Hematopoietic multipotent progenitor cell treated with erythropoietin and hydrocortisone succinate and interleukin-3 and kit ligand, for 15 days (in vitro differentiated cells): ENCODE data around the gene ARID5A.
"Not testable (repeated sequence)": the region's sequence is repeated elsewhere in the genome, so short reads cannot be mapped to it uniquely, and the experiment has no call there.

Source experiments
- DNase-seq: peaks from one replicate; pipeline ENCODE4 v3.0.0-alpha.2; 2015; ENCODE audit warnings: low spot score

The ARID5A gene

DNA sequence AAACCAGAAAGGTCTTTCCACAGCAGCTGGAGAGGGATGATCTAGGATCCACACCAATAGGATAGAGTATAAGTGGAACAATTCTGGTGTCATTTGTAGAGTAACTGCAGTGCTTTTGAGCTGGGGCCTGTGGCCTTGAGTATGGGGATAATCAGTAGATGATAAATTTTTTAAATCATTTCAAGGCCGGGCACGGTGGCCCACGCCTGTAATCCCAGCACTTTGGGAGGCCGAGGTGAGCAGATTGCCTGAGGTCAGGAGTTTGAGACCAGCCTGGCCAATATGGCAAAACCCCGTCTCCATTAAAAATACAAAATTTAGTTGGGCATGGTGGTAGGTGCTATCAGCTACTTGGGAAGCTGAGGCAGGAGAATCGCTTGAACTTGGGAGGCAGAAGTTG lies 20.9 kb downstream of the ARID5A start:
- not testable (repeated sequence) for DNase-seq

DNA sequence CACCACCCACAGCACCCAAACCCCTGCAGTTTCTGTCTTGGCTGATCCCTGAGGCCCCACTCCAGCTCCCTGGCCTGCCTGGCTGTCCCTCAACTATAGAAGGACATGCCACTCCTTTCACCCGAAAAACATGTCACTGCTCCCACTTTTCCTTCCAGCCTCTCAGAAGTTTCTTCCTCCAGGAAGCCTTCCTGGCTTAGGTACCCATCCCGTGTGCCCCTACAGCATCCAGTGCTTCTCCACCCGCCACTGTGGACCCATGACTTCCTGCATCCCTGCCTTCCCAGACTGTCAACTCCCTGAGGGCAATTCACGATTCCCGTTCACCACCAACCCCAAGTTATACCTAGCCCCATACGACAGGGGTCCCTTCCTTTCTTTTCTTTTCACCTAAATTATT lies 21.5 kb downstream of the ARID5A start:
- no peak for DNase-seq

DNA sequence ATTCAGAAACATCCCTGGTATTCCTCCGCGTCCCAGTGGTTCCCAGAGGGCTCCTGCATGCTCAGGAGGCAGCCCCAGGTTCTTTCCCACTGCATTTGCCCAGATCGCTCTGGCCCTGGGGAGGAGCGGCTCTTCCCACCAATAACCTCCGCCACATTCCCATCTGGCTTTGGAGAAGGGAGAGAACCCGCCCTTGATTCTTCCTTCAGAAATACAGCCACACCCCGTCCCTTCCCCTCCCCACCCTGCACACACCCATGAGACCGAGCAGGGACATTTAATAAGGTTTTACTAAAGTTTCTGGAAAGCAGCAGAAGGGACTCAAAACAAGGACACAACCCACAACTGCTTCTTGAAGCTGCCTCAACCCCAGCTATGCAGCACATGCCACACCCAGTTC lies 21.9 kb downstream of the ARID5A start:
- no peak for DNase-seq

DNA sequence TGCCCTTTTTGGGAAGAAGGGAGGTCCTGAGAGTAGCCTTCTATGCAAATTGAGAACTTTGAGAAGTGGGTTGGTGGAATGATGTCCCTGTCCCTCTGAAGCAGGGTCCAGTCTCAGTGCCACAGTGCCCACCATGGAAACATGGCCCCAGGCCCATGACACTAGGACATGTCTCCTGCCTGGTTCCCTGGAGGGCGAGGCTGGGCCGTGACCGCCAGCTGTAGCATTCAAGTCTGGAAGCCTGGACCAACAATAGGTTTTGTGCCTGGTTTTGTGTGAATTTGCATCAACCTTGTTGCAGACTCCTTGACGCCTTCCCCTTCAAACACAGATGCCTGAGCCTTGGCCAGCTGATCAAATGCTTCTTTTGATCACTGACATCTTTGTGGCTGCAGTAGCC lies 27.5 kb downstream of the ARID5A start:
- no peak for DNase-seq

DNA sequence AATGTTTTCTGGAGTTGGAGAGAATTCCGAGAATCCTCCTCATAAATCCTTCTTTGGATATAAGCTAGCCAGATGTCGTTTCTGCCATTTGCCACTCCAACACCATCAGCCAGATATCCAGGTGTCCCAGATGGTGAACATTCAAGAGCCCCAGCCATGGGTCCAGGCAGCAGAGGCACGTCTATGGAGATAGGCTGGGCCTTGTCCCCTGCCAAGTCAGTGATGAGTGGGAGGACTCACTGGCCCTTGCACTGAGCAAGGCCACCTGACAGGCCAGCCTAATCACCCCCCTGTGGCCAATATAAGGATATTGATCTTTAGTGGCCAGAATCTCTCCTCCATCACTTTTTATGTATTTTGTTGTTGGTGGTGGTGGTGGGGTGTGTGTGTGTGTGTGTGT lies 28.0 kb downstream of the ARID5A start:
- DNase-seq: no peak

DNA sequence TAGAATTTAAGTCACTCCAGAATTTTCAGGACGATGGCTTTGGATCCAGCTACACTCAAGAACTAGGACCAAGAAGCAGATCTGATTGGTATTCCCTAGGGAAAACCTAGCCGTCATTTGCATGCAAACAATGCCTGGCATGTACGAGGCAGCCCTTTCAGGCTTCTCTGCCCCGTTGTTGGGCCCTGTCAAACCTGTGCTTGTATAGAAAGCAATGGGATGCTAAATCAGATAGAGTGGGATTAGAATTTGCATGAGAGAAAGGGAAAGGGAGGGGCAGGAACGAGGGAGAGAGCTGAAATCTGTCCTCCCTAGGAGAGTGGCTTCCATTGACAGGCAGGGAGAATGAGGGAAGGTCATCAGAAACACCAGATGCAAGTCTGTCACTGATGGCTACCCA lies 28.6 kb downstream of the ARID5A start:
- DNase-seq: no peak

DNA sequence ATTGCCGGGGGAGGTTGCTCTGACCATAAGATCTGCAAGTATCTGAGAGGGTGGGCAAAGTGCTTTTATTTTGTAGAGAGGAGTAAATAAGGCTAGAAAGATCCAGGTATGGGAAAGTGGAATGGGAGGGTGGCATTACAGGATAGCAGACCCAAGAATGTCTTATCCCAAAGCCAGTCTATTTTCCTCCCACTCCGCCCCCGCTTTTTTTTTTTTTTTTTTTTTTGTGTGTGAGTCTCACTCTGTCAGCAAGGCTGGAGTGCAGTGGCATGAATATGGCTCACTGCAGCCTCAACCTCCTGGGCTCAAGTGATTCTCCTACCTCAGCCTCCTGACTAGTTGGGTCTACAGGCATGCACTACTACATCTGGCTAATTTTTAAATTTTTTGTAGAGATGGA lies 31.5 kb downstream of the ARID5A start:
- DNase-seq: no peak

DNA sequence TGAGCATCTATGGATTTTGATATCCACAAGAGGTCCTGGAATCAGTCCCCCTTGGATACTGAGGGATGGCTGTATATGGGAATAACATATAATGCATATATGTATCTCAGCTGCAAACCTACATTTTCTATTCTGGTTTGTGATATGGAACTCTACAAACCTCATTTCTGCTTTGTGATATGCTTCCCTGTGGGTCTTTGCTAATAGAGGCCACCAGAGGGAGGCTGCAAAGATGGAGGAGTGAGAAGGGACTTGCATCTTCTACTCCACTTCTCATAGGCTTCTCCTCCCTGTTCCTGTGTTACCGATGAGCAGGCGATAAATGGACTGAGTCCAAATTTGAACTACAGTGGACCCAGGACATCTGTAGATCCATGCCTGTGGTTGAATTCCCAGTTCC lies 37.8 kb downstream of the ARID5A start:
- DNase-seq: peak; percentile 11

DNA sequence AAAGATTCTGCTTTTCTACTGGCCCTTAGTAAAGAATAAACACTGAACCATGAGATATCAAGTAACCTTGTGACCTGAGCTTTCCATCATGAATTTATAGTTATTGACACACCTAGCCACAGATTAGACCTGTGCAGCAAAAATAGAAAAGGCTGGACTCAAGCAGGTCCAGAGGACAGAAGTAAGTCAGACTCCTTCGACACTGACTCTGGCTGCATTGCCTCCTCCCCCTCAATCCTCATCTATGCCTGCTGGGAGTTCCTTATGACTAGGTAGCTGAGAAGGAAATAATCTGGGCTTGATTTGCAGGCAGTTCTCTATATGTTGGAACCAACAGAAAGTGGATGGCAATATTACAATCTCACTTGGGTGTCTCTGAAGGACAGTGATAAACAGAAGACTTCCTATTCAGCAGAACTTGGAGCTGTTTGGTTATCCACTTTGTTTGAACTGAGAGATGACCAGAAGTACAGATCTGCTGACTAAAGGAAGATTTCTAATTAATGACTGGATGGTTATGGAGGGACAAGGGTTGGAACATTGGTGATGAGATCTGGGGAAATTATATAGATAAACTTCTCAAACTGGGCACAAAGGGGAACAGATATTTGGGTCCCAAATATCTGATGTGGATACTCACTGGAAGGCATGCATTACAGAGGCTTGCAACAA lies 39.4 kb downstream of the ARID5A start:
- no peak for DNase-seq

DNA sequence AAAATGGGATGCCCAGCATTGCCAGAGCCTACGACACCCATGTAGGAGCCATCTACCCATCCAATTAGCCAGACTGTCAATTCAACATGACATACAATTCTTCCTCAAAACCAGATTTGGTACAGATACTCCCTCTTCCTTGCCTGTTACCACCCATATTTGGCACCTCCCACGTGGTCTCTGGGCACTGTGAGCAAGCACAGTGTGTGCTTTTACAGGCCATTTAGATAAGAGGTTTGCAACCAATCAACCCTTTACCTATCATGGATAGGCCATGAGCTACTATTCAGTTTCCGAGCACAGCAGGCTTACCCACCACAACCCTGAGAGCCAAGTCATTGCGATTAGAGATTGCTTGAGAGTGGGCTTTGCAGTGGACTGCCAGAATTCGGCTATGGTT lies 40.9 kb downstream of the ARID5A start:
- no peak for DNase-seq

DNA sequence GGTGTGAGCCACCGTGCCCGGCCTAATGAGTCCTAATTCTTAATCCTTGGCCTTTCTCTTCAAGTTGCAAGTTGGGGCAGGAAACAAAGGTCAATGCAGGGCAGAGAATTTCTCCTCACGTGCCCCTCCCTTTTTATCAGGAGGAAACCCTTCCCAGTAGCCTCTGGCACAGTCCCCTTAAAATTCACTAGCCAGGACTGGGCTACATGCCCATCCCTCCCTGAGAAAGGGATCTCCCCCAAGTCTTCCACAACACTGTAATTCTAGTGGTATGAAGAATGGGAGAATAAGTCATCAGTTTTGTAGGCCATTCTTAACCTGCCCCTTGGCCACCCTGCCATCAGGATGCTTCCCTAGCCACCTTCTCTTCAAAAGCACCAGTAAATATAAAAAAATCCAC lies 42.2 kb downstream of the ARID5A start:
- DNase-seq: no peak

DNA sequence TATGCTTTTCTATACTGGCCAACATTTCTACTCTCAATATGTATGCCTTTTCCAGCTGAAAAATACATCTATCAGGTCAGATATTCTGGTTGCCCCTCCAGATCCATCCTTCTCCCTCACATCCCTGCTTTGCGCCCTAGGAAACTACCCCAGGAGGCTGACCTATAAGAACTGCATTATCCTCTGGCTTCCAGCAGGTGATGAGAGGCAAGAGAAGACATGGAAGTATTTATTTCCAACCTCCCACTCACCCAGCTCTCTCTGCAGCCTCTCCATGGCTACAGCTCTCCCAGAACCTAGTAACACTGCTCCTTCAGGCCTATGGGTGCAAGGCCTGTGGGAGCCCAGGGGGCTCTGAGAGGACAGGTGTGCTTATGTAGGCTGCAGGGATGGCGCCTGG lies 42.9 kb downstream of the ARID5A start:
- DNase-seq: no peak

DNA sequence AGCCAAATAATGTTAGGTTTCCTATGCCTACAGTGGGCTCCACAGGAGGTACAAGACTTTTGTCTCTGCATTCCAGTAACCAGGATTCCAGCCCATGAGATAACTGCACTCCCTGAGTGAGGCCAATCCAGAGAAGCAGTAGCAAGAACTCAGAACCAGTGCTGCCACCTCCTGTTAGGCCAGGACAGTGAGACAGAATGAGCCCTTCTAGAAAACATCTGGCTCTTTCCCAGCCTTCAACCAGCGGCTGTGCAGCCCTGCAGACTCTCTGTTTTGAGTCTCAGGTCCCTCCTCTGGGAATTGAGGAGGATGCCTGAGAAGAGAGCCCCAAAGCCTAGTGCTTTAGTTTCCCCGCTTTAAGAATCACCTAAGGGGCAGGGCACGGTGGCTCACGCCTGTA lies 44.2 kb downstream of the ARID5A start:
- no peak for DNase-seq

DNA sequence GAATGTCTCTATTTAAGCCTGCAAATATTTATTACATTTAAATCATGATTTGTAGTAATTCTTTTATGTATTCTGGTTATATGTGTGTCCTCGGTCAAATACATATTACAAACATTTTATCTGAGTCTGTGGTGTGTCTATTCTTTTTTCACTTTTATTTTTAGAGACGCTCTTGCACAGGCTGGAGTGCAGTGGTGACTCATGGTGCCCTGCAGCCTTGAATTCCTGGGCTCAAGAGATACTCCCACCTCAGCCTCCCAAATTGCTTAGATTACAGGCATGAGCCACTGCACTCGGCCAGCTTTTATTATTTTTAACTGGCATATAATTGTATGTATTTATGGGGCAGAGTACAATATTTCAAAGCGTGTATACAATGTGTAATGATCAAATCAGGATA lies 47.5 kb downstream of the ARID5A start:
- no peak for DNase-seq

DNA sequence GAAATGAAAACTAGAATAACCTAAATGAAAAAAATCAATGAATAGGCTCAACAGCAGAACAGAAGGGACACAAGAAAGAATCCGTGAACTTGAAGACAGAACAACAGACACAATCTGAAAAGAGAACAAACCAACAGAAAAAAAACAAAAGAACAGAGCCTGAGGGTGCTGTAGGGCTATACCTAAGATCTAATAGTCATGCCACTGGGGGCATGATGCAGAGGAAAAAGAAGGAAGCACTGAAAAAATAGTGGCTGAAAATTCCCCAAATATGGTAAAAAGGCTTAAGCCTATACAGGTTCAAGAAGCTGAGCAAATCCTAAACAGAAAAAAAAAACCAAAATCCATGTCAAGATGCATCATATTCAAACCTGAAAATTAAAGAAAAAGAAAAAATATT lies 51.3 kb downstream of the ARID5A start:
- no peak for DNase-seq

DNA sequence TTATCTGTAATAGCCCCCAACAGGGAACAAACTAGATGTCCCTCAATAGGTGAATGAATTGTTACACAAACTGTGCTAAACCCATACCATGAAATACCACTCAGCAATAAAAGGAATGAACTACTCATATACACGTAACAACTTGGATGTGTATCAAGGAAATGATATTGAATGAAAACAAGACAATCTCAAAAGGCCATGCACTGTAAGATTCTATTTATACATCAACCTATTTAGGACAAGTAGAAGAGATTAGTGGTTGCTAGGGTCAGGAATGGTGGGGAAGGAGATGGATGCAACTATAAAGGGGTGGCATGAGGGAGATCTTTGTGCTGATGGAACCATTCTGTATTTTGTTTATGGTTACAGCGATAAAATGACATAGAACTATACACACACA lies 54.5 kb downstream of the ARID5A start:
- no peak for DNase-seq

DNA sequence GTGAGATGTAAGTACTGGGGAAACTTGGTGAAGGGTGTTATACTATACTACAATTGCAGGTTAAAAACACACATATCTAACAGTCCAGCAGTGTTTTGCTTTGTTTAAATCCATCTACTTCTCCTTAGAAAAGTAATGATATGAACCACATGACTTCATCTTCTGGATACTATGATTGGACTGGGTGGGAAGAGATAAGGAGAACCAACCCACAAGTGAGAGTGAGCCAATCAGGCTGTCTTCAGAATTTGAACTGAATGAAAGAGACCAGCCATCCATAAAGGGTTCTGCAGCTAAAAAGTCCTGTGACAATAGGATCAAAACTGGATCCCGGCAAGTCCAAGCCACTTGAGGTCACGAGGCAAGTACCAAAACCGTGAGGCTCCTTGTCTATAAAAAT lies 54.9 kb downstream of the ARID5A start:
- DNase-seq: no peak

DNA sequence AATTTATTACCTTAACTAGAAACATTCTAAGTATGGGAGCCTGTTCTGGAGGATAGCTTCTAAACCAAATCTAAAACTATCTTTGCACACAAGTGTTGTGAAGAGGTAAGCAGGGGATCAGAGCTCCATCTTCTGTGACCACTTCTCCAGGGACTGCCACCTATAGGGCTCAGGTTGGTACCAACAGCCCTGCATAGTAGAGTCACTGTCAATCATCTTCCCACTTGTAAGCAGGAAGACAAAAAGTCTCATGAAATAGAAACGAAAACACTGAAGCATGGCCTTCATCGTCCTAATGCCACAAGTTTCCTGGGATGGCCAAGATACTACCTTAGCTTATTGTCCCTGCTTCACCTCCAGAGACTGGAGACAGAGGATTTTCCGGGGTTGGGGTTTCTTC lies 57.7 kb downstream of the ARID5A start:
- no peak for DNase-seq

DNA sequence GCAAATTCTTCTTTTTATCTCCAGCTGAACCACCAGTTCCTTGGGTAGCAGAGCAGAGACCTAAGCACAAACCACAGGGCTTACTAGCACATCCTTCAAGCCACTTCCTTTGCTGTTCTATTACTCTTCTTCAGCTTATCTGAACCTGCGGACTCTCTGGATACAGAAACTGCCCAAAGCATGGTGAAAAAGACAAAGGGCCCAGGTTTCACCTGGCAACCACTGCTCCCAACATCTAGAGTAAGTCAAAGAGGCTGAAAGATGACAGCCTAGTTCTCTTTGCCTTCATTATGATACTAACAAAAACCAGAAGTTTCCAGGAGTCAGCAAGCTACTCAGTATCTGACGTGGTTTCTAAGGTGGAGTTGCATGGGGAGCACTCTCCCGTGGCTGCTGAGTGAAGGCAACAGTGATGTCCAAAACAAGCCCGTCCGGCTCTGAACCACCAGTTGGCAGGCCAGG lies 58.2 kb downstream of the ARID5A start:
- DNase-seq: no peak

DNA sequence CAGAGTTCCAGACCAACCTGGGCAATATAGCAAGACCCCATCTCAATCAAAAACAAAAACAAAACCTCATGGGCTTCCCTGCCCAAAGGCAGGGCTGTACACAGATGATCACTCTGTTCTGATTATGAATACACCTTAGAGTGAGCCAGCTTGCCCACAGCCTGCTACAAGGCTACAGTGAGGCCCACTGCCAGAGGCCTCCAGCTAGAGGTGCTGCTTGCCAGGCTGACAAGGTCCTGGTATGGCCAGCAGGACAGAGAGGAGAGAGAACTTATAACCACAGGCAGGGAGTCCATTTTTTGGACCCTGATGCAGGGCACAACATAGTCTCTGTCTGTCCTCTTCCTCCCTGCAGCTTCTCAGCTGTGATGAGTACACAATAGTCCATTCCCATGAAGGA lies 60.0 kb downstream of the ARID5A start:
- DNase-seq: no peak

DNA sequence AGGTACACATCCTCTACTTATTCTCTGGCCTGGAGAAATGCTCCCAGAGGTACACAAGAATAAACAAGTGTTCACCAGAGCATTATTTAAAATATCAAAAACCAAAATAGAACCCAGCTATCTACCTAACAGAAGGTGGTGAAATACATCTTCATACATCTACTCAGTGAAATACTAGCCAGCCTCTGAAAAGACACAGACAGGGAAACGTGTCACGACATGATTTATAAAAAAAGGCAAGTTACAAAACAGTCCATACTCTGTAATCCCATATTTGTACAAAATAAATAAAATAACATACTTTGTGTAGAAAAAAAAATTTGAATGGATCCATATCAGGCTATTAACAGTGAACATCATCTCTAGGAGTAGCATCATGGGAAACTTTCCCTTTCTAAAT lies 63.4 kb downstream of the ARID5A start:
- DNase-seq: no peak

DNA sequence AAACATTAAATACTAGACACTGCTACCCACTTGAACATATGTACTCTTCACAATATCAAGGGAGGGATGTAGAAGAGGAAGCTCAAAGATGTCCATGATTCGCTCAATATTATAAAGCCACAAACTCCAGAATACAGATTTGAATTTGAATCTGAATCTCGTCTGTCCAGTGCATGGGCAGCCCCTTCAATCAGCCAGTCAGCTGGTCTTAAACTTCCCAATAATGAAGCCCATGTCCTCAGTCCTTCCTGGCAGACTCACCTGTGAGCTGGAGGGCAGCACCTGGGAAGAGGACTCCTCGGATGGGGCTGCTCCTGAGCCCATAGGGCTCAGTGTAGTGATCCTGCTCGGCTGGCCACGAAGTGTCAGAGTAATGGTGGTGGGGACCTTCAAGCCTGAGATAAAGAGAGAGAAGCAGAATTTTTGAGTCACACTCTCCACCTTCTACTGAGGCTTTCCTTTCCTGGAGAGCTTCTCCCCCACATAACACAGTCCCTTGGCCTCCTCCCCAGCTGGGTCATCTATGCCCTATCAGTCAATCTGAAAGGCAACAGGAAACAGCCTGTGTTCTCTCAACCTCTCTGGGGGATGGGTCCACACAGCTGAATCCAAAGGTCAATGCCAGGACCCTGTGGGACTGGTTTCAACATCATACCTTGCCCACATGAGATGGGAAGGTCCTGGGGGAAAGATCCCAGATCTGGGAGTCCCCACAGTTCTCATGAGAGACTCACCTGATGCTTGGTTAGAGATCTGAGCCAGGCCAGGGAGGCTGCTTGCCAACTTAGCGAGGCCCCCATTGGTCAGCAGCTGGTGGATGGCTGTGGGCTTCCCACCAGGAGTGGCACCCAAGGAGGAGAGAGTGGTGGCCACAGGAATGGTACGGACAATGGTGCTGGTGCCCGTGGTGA lies 65.1 kb downstream of the ARID5A start:
- DNase-seq: no peak
